HFFc6 (cell line): ENCODE measurements around the gene NUDCD3. TPM values are rescaled to one million over a fixed set of nuclear protein-coding genes. Genes with fewer than 3 reads are reported as not detected.

ENCODE experiments used
- DNase-seq: peaks from one replicate; pipeline ENCODE4 v3.0.0-alpha.2; 2018
- H3K27ac Mint-ChIP-seq: 2 replicates; pipeline ENCODE4 v1.8.0; 2020; ENCODE audit warnings: mild to moderate bottlenecking, mixed read lengths
- H3K27me3 Mint-ChIP-seq: 2 replicates; pipeline ENCODE4 v1.8.0; 2021; ENCODE audit warnings: mild to moderate bottlenecking, moderate library complexity, mixed read lengths; ENCODE audit not compliant: insufficient read depth
- H3K36me3 Mint-ChIP-seq: 2 replicates; pipeline ENCODE4 v1.8.0; 2021; ENCODE audit warnings: low read depth, mixed read lengths
- H3K4me1 Mint-ChIP-seq: 2 replicates; pipeline ENCODE4 v1.8.0; 2020; ENCODE audit warnings: low read depth, mixed read lengths
- H3K4me3 Mint-ChIP-seq: 2 replicates; pipeline ENCODE4 v1.8.0; 2020; ENCODE audit warnings: mild to moderate bottlenecking, moderate library complexity, mixed read lengths
- H3K9me3 Mint-ChIP-seq: 2 replicates; pipeline ENCODE4 v1.8.0; 2020; ENCODE audit warnings: mild to moderate bottlenecking, mixed read lengths
- CTCF ChIP-seq: fragments of 200-600 bp; sonication (generic); IDR thresholded peaks from 2 replicates; pipeline ENCODE4 v1.5.0; 2021; ENCODE audit warnings: antibody characterized with exemption, mild to moderate bottlenecking
- long read RNA-seq: library from polyadenylated mRNA; unstranded; transcript quantifications from one replicate; pipeline ENCODE4 v2.0.0, GENCODE V29; 2019
- total RNA-seq, 6 experiments: library from RNA; stranded (reverse); fragmentation: NEBNext Ultra II Directional; extraction: Animal tissue kit (Norgen Biotek cat#: 25700); gene quantifications; 2 replicates in 1 of 6; 3 replicates in 5 of 6; pipeline ENCODE4 v1.2.3, GENCODE V29; 2021

Gene NUDCD3
- 100 to 1,000 TPM in 2 of 6 experiments, 10 to 100 TPM in 4; 79.2 to 114 (median 90.6) TPM for total RNA-seq
- long read RNA-seq, full-length matches to known transcripts, result 39 of 51 reads
- long read RNA-seq, partial matches to known transcripts, result 4 of 51 reads
- long read RNA-seq, other reads (novel, unspliced or antisense), result 8 of 51 reads

GRCh38 chr7:44490351-44491200 is at the start of gene NUDCD3:
Gene NUDCD3 (minus strand): TSS chr7:44490658. CDS start chr7:44490600, 58 bp downstream.
- peaks cover 44% of the 10 kb centered on the region for H3K4me1 Mint-ChIP-seq
- no peaks in the 10 kb centered on the region for H3K9me3 Mint-ChIP-seq
- TF ChIP-seq CTCF, result peak; percentile 59
- H3K4me3 Mint-ChIP-seq, result peak within 1 kb of the TSS; percentile 94
- H3K27ac Mint-ChIP-seq, result peak within 1 kb of the TSS; percentile 94
- peaks cover 14% of the 10 kb centered on the region for H3K36me3 Mint-ChIP-seq
- peaks cover 3% of the 10 kb centered on the region; the same call in 1 of the 2 replicates for H3K27me3 Mint-ChIP-seq
- DNase-seq, result peak; percentile 68

- Mint-ChIP-seq H3K4me1 (peaks cover 14% of the 10 kb centered on the region), H3K27ac (no peak overlapping the region), H3K36me3 (no peaks in the 10 kb centered on the region), H3K27me3 (peaks cover 10% of the 10 kb centered on the region), H3K4me3 (no peak overlapping the region), H3K9me3 (no peaks in the 10 kb centered on the region)
- no peak for DNase-seq
- TF ChIP-seq CTCF, result no peak
Observed at GRCh38 chr7:44539669-44540506, 49.4 kb upstream of the NUDCD3 start.

DNA sequence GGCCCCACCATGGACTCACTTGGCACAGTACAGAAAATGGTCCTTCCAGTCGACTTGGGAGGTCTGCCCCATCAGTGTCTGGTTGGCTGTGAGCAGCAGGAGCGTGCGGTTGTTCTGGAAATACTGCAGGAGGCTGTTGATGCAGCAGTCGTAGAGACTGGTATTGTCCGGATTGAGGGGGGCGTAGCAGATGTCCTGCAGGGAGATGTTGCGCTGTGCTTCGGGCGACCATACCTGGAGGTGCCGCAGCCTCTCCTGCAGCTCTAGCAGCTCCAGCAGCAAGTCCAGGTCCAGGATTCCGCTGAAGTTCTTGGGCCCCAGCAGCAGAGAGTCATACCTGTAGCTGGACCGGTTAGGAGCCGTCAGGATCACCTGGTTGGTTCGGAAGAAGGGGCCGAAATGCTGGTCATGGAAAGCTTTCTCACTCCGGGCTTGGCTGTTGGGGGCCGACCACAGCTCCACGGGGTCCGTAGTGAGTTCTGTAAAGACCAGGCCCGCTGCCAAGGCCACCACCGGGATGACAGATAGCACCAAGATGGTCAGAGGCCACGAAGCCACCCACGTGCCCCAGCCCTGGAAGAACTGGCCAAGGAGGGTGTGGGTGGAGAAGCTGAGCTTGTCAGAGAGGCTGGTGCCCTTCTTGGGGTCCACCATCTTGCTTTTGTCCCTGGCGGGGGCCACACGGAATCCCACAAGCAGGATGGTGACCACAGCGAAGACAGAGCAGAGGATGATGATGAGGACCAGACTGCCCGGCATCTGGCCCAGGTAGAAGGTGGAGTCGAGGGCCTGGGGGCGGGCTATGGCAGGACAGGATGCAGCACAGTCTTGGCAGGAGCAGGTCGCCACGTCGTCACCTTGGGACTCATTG is 48.6 kb upstream of the NUDCD3 start:
- no peak overlapping the region for H3K27ac Mint-ChIP-seq
- H3K27me3 Mint-ChIP-seq, result peaks cover 9% of the 10 kb centered on the region
- no peak overlapping the region for H3K4me3 Mint-ChIP-seq
- no peaks in the 10 kb centered on the region for H3K36me3 Mint-ChIP-seq
- no peak for TF ChIP-seq CTCF
- peaks cover 15% of the 10 kb centered on the region for H3K4me1 Mint-ChIP-seq
- no peak for DNase-seq
- H3K9me3 Mint-ChIP-seq, result no peaks in the 10 kb centered on the region

- Mint-ChIP-seq H3K27ac (no peak overlapping the region), H3K9me3 (no peaks in the 10 kb centered on the region), H3K27me3 (peaks cover 9% of the 10 kb centered on the region), H3K36me3 (no peaks in the 10 kb centered on the region), H3K4me1 (peaks cover 11% of the 10 kb centered on the region), H3K4me3 (no peak overlapping the region)
- no peak for TF ChIP-seq CTCF
- no peak for DNase-seq
Observed at GRCh38 chr7:44538093-44538797, 47.8 kb upstream of the NUDCD3 start.
